ENCODE results near the gene USHBP1. TPM values are rescaled to one million over a fixed set of nuclear protein-coding genes. Genes with fewer than 3 reads are reported as not detected.

Gene USHBP1
- total and polyA plus RNA-seq, 2 of the 13 experiments (the other 11 are each of a cell fraction or from before 2014, with no cell fraction given), result 0.15 to 1.5 TPM

DNA sequence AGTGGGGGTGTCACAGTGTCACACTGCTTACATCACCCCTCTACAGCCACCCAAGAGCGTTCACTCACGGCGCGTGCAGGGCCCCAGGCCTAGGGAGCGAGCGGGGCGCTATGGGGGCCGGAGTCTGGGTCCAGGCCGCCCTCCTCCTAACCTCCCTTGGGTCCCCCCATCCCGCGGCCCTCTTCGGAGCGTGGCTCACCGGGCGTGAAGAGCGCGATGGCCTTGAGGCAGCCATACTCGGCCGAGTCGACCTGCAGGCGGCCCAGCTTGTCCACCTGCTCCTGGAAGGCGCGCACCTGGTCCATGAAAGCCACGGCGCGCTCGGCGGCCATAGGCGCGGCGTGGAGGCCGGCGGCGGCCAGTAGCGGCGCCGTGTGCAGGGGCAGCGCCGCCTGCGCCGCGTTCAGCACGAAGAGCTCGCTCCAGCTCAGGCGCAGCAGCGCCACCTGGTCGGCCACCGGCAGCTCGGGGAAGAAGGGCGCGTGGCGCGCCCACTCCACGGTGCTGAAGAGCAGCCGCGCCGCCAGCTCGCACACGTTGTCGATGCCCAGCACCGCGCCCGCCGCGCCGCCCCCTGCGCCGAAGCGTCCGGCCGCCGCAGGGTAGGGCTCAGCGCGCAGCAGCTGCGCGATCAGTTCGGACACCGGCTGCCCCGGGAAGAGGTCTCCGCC lies 29.1 kb downstream of the USHBP1 start:
- ChIA-PET POLR2A (interaction anchor here (1.7 to 3.4 kb wide), 3 partner anchors 8 to 20 kb away, joined by 10 to 12 read pairs (median 11); partner anchors contain the start of genes OCEL1 and USE1), CTCF (ENCODE audit: low intra/inter-chr PET ratio, low total read pairs) (no interaction called here)
- TF ChIP-seq ZNF441 (CRISPR knock-in tag; IDR thresholded peaks at IDR 0.05; ENCODE audit: borderline replicate concordance), result no peak
- TF ChIP-seq HOXA3 (CRISPR knock-in tag; IDR thresholded peaks at IDR 0.05), result 0 out of 2 replicates have a peak, but pooled peaks have one; percentile 33
- peak; percentile 2 for TF ChIP-seq RBM22 (optimal IDR thresholded peaks at IDR 0.05; ENCODE audit: low read length)
- peak; percentile 69; the same call in 1 of the 2 replicates for TF ChIP-seq RBFOX2 (IDR thresholded peaks at IDR 0.05; ENCODE audit: low read depth, low read length)
- TF ChIP-seq ZBTB3 (CRISPR knock-in tag; IDR thresholded peaks at IDR 0.05; ENCODE audit: borderline replicate concordance, low read depth), result no peak
- peak; percentile 83 for TF ChIP-seq AGO2 (optimal IDR thresholded peaks at IDR 0.05; ENCODE audit: low read depth, low read length)
- TF ChIP-seq ZHX1 (CRISPR knock-in tag; IDR thresholded peaks at IDR 0.05; ENCODE audit: low read depth), result 0 out of 2 replicates have a peak, but pooled peaks have one; percentile 21
- Histone ChIP-seq H3K9me3 (ENCODE audit: low read length) (no peaks in the 10 kb centered on the region), H3K79me2 (ENCODE audit: insufficient read depth, low read length) (peaks cover 17% of the 10 kb centered on the region), H3K9ac (ENCODE audit: insufficient read depth, low read depth, low read length) (no peak overlapping the region), H3K27ac (ENCODE audit: extremely low read length, insufficient read depth, low read length) (no peak overlapping the region), H3K4me3 (replicated peaks in 1 of 3; ENCODE audit: insufficient read depth in 1 of 3, low read depth in 2 of 3, low read length in 3 of 3) (no peak overlapping the region), H3K4me2 (ENCODE audit: low read depth, low read length) (no peak overlapping the region), H3K4me1 (ENCODE audit: insufficient read depth, low read length) (peaks cover 38% of the 10 kb centered on the region), H2AFZ (ENCODE audit: low read length) (no peak overlapping the region), H3K36me3 (replicated peaks in 1 of 2; ENCODE audit: control insufficient read depth in 1 of 2, insufficient read depth in 2 of 2, low read length in 2 of 2) (peaks cover 19 to 46% of the 10 kb centered on the region in 2 experiments), H3K27me3 (ENCODE audit: control insufficient read depth in 1 of 2, insufficient read depth in 2 of 2, low read length in 2 of 2) (no peaks in the 10 kb centered on the region), H4K20me1 (ENCODE audit: insufficient read depth, low read length) (peaks cover 11% of the 10 kb centered on the region; the same call in 1 of the 2 replicates)
- in situ Hi-C loops (cut with HindIII; ENCODE audit: extremely low pct_ligation_motif_present, low pct_unique_long_range_greater_than_20kb) (no loop called here), intact Hi-C loops (cut with micrococcal nuclease; ENCODE audit: unreplicated experiment) (no loop called here)
- ATAC-seq, result peak; percentile 4; the same call in 1 of the 3 replicates
- over 99% methylated on average over 36 of the region's 80 CpGs for WGBS (ENCODE audit: low lambda C conversion rate)
- DNase-seq (ENCODE audit: low spot score), result no peak
- BruUV-seq (replicated peaks), result no TSS peak
- FAIRE-seq, result no peak

All from HepG2 (cell line).